Measurements from ENCODE around the gene IMPDH1.

DNA sequence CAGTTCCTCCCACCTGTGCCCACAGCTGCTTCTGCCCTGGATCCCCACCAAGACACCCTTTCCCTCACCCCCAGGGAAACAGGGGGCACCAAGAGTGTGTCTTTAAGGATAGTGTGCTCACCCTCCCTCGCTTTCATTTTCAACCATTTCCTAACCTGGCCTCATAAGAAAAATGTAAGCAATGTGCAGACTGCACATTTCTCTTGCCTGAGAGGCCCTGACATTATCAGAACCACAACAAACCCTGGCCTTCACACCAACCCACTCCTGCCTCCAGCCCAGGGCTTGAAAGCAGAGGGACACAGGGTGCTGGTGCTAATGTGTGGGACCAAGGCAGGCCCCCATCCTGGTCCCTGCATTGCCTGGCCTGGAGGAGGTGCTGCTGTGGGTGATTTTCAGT, 11.0 kb upstream of the IMPDH1 start:
- TF ChIP-seq, protein P1, sequence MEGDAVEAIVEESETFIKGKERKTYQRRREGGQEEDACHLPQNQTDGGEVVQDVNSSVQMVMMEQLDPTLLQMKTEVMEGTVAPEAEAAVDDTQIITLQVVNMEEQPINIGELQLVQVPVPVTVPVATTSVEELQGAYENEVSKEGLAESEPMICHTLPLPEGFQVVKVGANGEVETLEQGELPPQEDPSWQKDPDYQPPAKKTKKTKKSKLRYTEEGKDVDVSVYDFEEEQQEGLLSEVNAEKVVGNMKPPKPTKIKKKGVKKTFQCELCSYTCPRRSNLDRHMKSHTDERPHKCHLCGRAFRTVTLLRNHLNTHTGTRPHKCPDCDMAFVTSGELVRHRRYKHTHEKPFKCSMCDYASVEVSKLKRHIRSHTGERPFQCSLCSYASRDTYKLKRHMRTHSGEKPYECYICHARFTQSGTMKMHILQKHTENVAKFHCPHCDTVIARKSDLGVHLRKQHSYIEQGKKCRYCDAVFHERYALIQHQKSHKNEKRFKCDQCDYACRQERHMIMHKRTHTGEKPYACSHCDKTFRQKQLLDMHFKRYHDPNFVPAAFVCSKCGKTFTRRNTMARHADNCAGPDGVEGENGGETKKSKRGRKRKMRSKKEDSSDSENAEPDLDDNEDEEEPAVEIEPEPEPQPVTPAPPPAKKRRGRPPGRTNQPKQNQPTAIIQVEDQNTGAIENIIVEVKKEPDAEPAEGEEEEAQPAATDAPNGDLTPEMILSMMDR (IDR thresholded peaks at IDR 0.05), result no peak
- TF ChIP-seq POLR2A (IDR thresholded peaks at IDR 0.05) (no peak), EP300 (IDR thresholded peaks at IDR 0.05) (no peak), POLR2AphosphoS5 (IDR thresholded peaks at IDR 0.05) (no peak)

All from upper lobe of left lung (tissue), 4 donors.